GM18873 (cell line): Measurements from ENCODE around the gene BOD1.

Source experiments
- ATAC-seq: cut with Tn5 transposase; IDR thresholded peaks from one replicate; pipeline ENCODE4 v1.9.1; 2021; ENCODE audit warnings: mild to moderate bottlenecking, moderate library complexity, moderate number of reproducible peaks; ENCODE audit not compliant: unreplicated experiment, low FRiP score

The BOD1 gene

GRCh38 chr5:173642191-173642816, 25.9 kb upstream of the BOD1 start:
- ATAC-seq = no peak

GRCh38 chr5:173640156-173640804, 23.8 kb upstream of the BOD1 start:
- ATAC-seq = no peak

- ATAC-seq = no peak
Measured at GRCh38 chr5:173638126-173639040, 21.9 kb upstream of the BOD1 start.

- ATAC-seq = no peak
Measured at GRCh38 chr5:173637340-173637739, 20.9 kb upstream of the BOD1 start.

- ATAC-seq = no peak
Measured at GRCh38 chr5:173634465-173634983, 18.1 kb upstream of the BOD1 start.

- no peak for ATAC-seq
Measured at GRCh38 chr5:173633304-173633703, 16.9 kb upstream of the BOD1 start.

GRCh38 chr5:173631478-173631877, 15.0 kb upstream of the BOD1 start:
- no peak for ATAC-seq

- ATAC-seq = no peak
Measured at GRCh38 chr5:173630724-173631365, 14.4 kb upstream of the BOD1 start.

GRCh38 chr5:173629628-173630027, 13.2 kb upstream of the BOD1 start:
- ATAC-seq = no peak

- no peak for ATAC-seq
Measured at GRCh38 chr5:173628501-173628900, 12.1 kb upstream of the BOD1 start.

GRCh38 chr5:173627860-173628392, 11.5 kb upstream of the BOD1 start:
- ATAC-seq = no peak

- ATAC-seq = no peak
Measured at GRCh38 chr5:173627271-173627670, 10.8 kb upstream of the BOD1 start.

- no peak for ATAC-seq
Measured at GRCh38 chr5:173626505-173626820, 10.0 kb upstream of the BOD1 start.

- no peak for ATAC-seq
Measured at GRCh38 chr5:173625673-173626504, 9.4 kb upstream of the BOD1 start.

- ATAC-seq = no peak
Measured at GRCh38 chr5:173625261-173625660, 8.8 kb upstream of the BOD1 start.

GRCh38 chr5:173624282-173624681, 7.8 kb upstream of the BOD1 start:
- ATAC-seq = no peak

- no peak for ATAC-seq
Measured at GRCh38 chr5:173623789-173624188, 7.3 kb upstream of the BOD1 start.

- no peak for ATAC-seq
Measured at GRCh38 chr5:173623296-173623771, 6.9 kb upstream of the BOD1 start.

GRCh38 chr5:173622183-173623047, 6.0 kb upstream of the BOD1 start:
- ATAC-seq = no peak
